Measurements from ENCODE around the gene CD38. TPM values are rescaled to one million over a fixed set of nuclear protein-coding genes. Genes with fewer than 3 reads are reported as not detected.

Gene CD38
- total and polyA plus RNA-seq, 8 donors, result 0.99 to 38.4 (median 1.7) TPM

- H3K9me3 ChIP-seq, result no peaks in the 10 kb centered on the region
- H3K36me3 ChIP-seq, result no peaks in the 10 kb centered on the region
- no peak overlapping the region for H3K27ac ChIP-seq
- intact Hi-C loops (cut with DNase I), result no loop called here
- H3K4me3 ChIP-seq, result no peak overlapping the region
- H3K4me1 ChIP-seq, result no peaks in the 10 kb centered on the region
- TF ChIP-seq CTCF (IDR thresholded peaks at IDR 0.05), result no peak
- ATAC-seq (no peak), DNase-seq (no peak)
- no peaks in the 10 kb centered on the region for H3K27me3 ChIP-seq
Observed at GRCh38 chr4:15870079-15870478, 92.0 kb downstream of the CD38 start.

GRCh38 chr4:15870921-15871664, 93.0 kb downstream of the CD38 start:
- DNase-seq (no peak), ATAC-seq (no peak)
- intact Hi-C loops (cut with DNase I), result no loop called here
- H3K27ac ChIP-seq, result no peak overlapping the region
- H3K36me3 ChIP-seq, result no peaks in the 10 kb centered on the region
- no peaks in the 10 kb centered on the region for H3K4me1 ChIP-seq
- H3K27me3 ChIP-seq, result no peaks in the 10 kb centered on the region
- TF ChIP-seq CTCF (IDR thresholded peaks at IDR 0.05), result no peak
- H3K9me3 ChIP-seq, result no peaks in the 10 kb centered on the region
- H3K4me3 ChIP-seq, result no peak overlapping the region

- no peak overlapping the region for H3K27ac ChIP-seq
- no peak overlapping the region for H3K4me3 ChIP-seq
- intact Hi-C loops (cut with DNase I), result no loop called here
- H3K4me1 ChIP-seq, result no peaks in the 10 kb centered on the region
- H3K36me3 ChIP-seq, result no peaks in the 10 kb centered on the region
- H3K27me3 ChIP-seq, result no peaks in the 10 kb centered on the region
- no peaks in the 10 kb centered on the region for H3K9me3 ChIP-seq
- TF ChIP-seq CTCF (IDR thresholded peaks at IDR 0.05), result no peak
- DNase-seq, result no peak
- no peak for ATAC-seq
Observed at GRCh38 chr4:15873117-15873516, 95.0 kb downstream of the CD38 start.

GRCh38 chr4:15874671-15875070, 96.5 kb downstream of the CD38 start:
- H3K4me3 ChIP-seq, result no peak overlapping the region
- H3K27ac ChIP-seq, result no peak overlapping the region
- ATAC-seq, result no peak

More at GRCh38 chr4:15874671-15875070, 96.5 kb downstream of the CD38 start:
- no peaks in the 10 kb centered on the region for H3K4me1 ChIP-seq
- H3K9me3 ChIP-seq, result no peaks in the 10 kb centered on the region
- no peaks in the 10 kb centered on the region for H3K36me3 ChIP-seq
- DNase-seq, result no peak
- H3K27me3 ChIP-seq, result no peaks in the 10 kb centered on the region
- no peak for TF ChIP-seq CTCF (IDR thresholded peaks at IDR 0.05)
- intact Hi-C loops (cut with DNase I), result no loop called here

Data from left lung (tissue), 10 donors.